Colonic mucosa (tissue), 4 donors: ENCODE data around the gene RNU6-9. TPM values are rescaled to one million over a fixed set of nuclear protein-coding genes. Genes with fewer than 3 reads are reported as not detected.
A peak's percentile ranks its signal among the peaks of the same experiment; 100 is the strongest.

Experiments
- DNase-seq: peaks from one replicate; pipeline ENCODE4 v3.0.0-alpha.2; 2020
- H3K27ac ChIP-seq: fragments of 200-600 bp; one replicate; pipeline ENCODE4 v1.8.0; 2021
- H3K27me3 ChIP-seq: fragments of 200-600 bp; one replicate; pipeline ENCODE4 v1.8.0; 2021
- H3K36me3 ChIP-seq: fragments of 200-600 bp; one replicate; pipeline ENCODE4 v1.8.0; 2021
- H3K4me1 ChIP-seq: fragments of 200-600 bp; one replicate; pipeline ENCODE4 v1.8.0; 2021; ENCODE audit warnings: mild to moderate bottlenecking
- H3K4me3 ChIP-seq: fragments of 200-600 bp; one replicate; pipeline ENCODE4 v1.8.0; 2021
- H3K9ac ChIP-seq, 2 donors: one replicate each; pipeline ENCODE4 v1.7.0; 2013; ENCODE audit warnings: control low read depth in 2 of 2, low read depth in 2 of 2, low read length in 2 of 2
- H3K9me3 ChIP-seq: fragments of 200-600 bp; one replicate; pipeline ENCODE4 v1.8.0; 2021
- intact Hi-C: fragments of 100-400 bp; cut with DNase I; formaldehyde crosslinking; loops from one replicate; pipeline ENCODE4 v1.14.1; 2022
- total RNA-seq, 2 donors: library from RNA; stranded (reverse); fragmentation: NEBNext Ultra II Directional in 1 of 2; extraction: Animal tissue kit (Norgen Biotek cat#: 25700) in 1 of 2; gene quantifications; one replicate each; pipeline ENCODE4 v1.2.1, GENCODE V29; 2021
- TF ChIP-seq, protein P1 (sequence below): fragments of 200-600 bp; IDR thresholded peaks from one replicate; pipeline ENCODE4 v1.8.0; 2022; ENCODE audit warnings: antibody characterized with exemption, mild to moderate bottlenecking
- donor health status: healthy.
- donor health status: DM: no; HTN: no; CAD: no.
- donor health status: DM: no; HTN: no; CAD: no.

RNU6-9 gene
- total RNA-seq, 2 donors from 2014 or later = not detected

DNA sequence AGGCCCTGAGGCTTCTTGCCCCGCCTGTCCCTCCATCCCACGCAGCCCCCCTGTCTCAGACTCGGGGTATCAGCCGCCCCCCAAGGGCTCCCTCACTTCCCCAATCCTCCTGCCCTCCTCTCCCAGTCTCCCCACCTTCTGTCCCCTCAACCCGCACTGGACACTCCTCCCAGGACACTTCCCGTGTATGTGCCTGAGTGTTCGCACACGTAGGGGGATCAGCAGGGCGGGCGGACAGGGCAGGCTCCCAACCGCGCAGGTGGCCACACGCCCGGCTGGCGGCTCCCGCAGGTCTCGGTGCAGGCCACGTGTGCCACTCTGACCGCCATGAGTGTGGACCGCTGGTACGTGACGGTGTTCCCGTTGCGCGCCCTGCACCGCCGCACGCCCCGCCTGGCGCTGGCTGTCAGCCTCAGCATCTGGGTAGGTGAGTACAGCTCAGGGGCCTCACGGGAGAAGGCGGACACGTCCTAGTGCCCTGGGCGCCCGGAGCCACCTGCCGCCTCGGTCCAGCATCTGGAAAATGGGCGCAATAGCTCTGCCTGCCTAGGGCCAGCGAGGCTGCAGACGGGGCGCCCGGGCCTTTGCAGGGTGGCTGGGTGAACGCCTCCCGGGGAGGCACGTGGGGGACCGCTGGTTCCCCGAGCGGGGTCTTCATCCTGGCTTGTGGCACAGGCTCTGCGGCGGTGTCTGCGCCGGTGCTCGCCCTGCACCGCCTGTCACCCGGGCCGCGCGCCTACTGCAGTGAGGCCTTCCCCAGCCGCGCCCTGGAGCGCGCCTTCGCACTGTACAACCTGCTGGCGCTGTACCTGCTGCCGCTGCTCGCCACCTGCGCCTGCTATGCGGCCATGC, 26.1 kb downstream of the RNU6-9 start:
- intact Hi-C loops = loop anchor here (2.0 to 5.0 kb wide), 3 partner anchors 52 to 149 kb away; no protein-coding TSS in a partner anchor
- peak overlapping the region; percentile 19 for H3K4me3 ChIP-seq
- H3K36me3 ChIP-seq = no peaks in the 10 kb centered on the region
- TF ChIP-seq, protein P1, sequence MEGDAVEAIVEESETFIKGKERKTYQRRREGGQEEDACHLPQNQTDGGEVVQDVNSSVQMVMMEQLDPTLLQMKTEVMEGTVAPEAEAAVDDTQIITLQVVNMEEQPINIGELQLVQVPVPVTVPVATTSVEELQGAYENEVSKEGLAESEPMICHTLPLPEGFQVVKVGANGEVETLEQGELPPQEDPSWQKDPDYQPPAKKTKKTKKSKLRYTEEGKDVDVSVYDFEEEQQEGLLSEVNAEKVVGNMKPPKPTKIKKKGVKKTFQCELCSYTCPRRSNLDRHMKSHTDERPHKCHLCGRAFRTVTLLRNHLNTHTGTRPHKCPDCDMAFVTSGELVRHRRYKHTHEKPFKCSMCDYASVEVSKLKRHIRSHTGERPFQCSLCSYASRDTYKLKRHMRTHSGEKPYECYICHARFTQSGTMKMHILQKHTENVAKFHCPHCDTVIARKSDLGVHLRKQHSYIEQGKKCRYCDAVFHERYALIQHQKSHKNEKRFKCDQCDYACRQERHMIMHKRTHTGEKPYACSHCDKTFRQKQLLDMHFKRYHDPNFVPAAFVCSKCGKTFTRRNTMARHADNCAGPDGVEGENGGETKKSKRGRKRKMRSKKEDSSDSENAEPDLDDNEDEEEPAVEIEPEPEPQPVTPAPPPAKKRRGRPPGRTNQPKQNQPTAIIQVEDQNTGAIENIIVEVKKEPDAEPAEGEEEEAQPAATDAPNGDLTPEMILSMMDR = no peak
- no peaks in the 10 kb centered on the region for H3K9me3 ChIP-seq
- peaks cover 43% of the 10 kb centered on the region for H3K27me3 ChIP-seq
- DNase-seq = no peak
- H3K27ac ChIP-seq = no peak overlapping the region
- peaks cover 25% of the 10 kb centered on the region for H3K4me1 ChIP-seq
- H3K9ac ChIP-seq = peak overlapping the region in 1 of 2 donors; percentile 2

DNA sequence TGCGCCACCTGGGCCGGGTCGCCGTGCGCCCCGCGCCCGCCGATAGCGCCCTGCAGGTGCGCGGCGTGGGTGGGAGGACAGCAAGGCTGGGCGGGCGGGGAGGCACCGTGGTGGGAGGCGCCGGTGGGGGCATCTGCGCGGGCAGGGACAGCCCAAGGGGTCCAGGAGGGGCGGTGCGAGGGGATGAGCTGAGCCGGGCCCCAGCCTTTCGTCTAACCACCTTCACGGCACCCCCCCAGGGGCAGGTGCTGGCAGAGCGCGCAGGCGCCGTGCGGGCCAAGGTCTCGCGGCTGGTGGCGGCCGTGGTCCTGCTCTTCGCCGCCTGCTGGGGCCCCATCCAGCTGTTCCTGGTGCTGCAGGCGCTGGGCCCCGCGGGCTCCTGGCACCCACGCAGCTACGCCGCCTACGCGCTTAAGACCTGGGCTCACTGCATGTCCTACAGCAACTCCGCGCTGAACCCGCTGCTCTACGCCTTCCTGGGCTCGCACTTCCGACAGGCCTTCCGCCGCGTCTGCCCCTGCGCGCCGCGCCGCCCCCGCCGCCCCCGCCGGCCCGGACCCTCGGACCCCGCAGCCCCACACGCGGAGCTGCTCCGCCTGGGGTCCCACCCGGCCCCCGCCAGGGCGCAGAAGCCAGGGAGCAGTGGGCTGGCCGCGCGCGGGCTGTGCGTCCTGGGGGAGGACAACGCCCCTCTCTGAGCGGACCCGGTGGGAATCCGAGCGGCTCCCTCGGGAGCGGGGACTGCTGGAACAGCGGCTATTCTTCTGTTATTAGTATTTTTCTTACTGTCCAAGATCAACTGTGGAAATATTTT, 27.0 kb downstream of the RNU6-9 start:
- H3K36me3 ChIP-seq = no peaks in the 10 kb centered on the region
- H3K9me3 ChIP-seq = no peaks in the 10 kb centered on the region
- H3K4me1 ChIP-seq = peaks cover 25% of the 10 kb centered on the region
- H3K4me3 ChIP-seq = peak overlapping the region; percentile 19
- TF ChIP-seq, protein P1 = no peak
- H3K27ac ChIP-seq = no peak overlapping the region
- H3K27me3 ChIP-seq = peaks cover 43% of the 10 kb centered on the region
- intact Hi-C loops = loop anchor here (2.0 kb wide), 2 partner anchors 65 to 149 kb away; no protein-coding TSS in a partner anchor
- peak overlapping the region in 1 of 2 donors; percentile 24 for H3K9ac ChIP-seq
- no peak for DNase-seq

DNA sequence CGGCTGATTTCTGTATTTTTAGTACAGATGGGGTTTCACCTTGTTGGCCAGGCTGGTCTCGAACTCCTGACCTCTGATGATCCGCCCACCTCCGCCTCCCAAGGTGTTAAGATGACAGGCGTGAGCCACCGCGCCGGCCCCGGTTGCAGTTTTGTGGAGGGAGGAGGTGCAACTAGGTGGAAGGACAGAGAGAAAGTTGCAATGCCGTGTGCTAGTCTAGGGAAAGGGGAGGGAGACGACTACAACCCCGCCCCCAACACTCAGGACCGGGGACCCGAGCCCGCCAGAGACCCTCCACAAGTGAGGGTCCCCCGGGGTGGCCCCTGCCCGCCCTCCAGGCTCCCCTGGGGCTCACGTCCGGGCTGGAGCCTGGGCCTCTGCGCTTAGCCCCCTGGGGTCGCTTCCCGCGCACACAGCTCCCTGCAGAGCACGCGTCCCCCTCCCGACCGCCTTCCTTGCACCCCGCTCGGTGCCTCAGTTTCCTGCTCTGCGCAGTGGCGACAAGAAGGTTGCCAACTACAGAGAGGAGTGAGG, 31.3 kb downstream of the RNU6-9 start:
- peak overlapping the region; percentile 70 to 86 for H3K9ac ChIP-seq

GRCh38 chr19:925087-925525, 31.8 kb downstream of the RNU6-9 start:
- DNase-seq = peak; percentile 59
- peaks cover 7% of the 10 kb centered on the region for H3K27me3 ChIP-seq
- TF ChIP-seq, protein P1 = no peak
- intact Hi-C loops = no loop called here
- peak overlapping the region; percentile 78 for H3K27ac ChIP-seq
- H3K36me3 ChIP-seq = no peaks in the 10 kb centered on the region
- no peaks in the 10 kb centered on the region for H3K9me3 ChIP-seq
- peaks cover under 1% of the 10 kb centered on the region for H3K4me1 ChIP-seq
- peak overlapping the region; percentile 91 for H3K4me3 ChIP-seq
- peak overlapping the region; percentile 70 to 86 for H3K9ac ChIP-seq

More for the DNA sequence above, 31.3 kb downstream of the RNU6-9 start:
- Histone ChIP-seq H3K36me3 (no peaks in the 10 kb centered on the region), H3K4me3 (peak overlapping the region; percentile 91), H3K9me3 (no peaks in the 10 kb centered on the region), H3K4me1 (peaks cover 6% of the 10 kb centered on the region), H3K27ac (no peak overlapping the region), H3K27me3 (peaks cover 11% of the 10 kb centered on the region)
- TF ChIP-seq, protein P1 = no peak
- intact Hi-C loops = no loop called here
- no peak for DNase-seq
